Measurements from ENCODE around the gene SHH. TPM values are rescaled to one million over a fixed set of nuclear protein-coding genes. Genes with fewer than 3 reads are reported as not detected.

The SHH gene
- total RNA-seq, 1 donor from 2014 or later = 28.3 TPM

DNA sequence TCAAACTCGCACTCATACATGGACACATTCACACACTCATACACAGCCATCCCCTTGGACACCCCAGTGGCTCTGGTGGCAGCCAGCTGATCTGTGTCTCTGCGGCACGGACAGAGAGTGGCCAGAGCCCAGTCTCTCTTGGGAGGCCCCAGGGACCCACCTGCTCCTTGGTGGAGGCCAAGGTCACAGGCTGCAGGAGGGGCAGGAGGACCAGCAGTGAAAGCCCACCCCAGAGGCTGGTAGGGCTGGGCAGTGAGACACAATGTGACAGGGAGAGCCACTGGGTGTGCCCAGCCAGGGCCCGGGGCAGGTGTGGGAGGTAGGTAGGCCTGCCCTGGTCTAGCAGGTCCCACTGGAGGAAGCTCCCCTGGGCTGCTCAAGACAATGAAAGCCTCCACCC, 18.5 kb downstream of the SHH start:
- Mint-ChIP-seq H3K4me3 (no peak overlapping the region), H3K9me3 (no peaks in the 10 kb centered on the region), H3K27ac (no peak overlapping the region), H3K27me3 (peaks cover 14% of the 10 kb centered on the region), H3K36me3 (no peaks in the 10 kb centered on the region), H3K4me1 (ENCODE audit: unreplicated experiment) (no peaks in the 10 kb centered on the region)
- TF ChIP-seq, protein P1, sequence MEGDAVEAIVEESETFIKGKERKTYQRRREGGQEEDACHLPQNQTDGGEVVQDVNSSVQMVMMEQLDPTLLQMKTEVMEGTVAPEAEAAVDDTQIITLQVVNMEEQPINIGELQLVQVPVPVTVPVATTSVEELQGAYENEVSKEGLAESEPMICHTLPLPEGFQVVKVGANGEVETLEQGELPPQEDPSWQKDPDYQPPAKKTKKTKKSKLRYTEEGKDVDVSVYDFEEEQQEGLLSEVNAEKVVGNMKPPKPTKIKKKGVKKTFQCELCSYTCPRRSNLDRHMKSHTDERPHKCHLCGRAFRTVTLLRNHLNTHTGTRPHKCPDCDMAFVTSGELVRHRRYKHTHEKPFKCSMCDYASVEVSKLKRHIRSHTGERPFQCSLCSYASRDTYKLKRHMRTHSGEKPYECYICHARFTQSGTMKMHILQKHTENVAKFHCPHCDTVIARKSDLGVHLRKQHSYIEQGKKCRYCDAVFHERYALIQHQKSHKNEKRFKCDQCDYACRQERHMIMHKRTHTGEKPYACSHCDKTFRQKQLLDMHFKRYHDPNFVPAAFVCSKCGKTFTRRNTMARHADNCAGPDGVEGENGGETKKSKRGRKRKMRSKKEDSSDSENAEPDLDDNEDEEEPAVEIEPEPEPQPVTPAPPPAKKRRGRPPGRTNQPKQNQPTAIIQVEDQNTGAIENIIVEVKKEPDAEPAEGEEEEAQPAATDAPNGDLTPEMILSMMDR (conservative IDR thresholded peaks at IDR 0.05) = no peak
- no peak for DNase-seq (ENCODE audit: extremely low spot score, unreplicated experiment)

DNA sequence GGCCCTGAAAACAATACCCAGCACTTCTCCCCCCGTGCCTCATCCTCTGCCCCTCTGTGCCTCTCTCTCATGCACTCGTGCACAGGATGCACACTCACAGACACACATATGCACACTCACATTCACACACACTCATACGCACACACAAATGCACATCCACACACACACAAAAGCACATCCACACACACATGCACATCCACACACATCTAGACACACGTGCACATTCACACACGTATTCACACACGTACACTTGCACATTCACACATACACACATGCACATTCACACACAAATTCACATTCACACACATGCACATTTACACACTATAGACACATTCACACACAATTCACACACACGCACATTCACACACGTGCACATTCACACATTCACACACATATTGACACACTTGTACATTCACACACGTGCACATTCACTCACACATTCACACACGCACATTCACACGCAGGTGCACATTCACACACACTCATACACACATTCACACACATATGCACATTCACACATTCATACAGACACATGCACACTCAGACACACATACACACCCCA, 19.2 kb downstream of the SHH start:
- no peak overlapping the region for H3K4me3 Mint-ChIP-seq
- no peak for DNase-seq (ENCODE audit: extremely low spot score, unreplicated experiment)
- H3K4me1 Mint-ChIP-seq (ENCODE audit: unreplicated experiment) = no peaks in the 10 kb centered on the region
- H3K9me3 Mint-ChIP-seq = no peaks in the 10 kb centered on the region
- no peaks in the 10 kb centered on the region for H3K36me3 Mint-ChIP-seq
- no peak overlapping the region for H3K27ac Mint-ChIP-seq
- H3K27me3 Mint-ChIP-seq = peaks cover 7% of the 10 kb centered on the region
- TF ChIP-seq, protein P1 (conservative IDR thresholded peaks at IDR 0.05) = no peak

DNA sequence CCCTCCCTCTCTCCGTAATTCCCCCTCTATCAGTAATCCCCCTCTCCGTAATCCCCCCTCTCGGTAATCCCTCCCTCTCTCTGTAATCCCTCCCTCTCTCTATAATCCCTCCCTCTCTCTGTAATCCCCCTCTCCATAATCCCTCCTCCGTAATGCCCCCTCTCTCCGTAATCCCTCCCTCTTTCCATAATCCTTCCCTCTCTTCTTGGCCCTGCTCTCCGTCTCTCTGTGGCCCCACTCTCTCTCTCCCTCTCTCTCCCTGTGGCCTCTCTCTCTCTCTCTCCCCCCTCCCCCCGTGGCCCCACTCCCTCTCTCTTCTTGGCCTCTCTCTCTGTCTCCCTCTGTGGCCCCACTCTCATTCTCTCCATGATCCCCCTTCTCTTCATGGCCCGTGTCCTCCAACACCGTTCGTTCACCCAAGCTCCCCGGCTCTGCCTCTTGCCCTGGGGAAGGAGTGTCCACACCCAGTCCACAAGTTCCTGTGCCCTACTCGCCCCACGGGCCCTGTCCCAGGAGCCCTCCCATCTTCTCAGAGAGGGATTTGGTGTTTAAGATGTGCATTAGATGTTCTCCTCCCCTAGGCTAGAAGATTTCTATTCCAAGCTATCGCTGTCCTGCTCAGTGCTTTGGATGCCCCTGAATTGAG, 19.8 kb downstream of the SHH start:
- Mint-ChIP-seq H3K4me1 (ENCODE audit: unreplicated experiment) (peaks cover 5% of the 10 kb centered on the region), H3K4me3 (no peak overlapping the region), H3K9me3 (no peaks in the 10 kb centered on the region), H3K36me3 (no peaks in the 10 kb centered on the region), H3K27me3 (peaks cover 13% of the 10 kb centered on the region), H3K27ac (no peak overlapping the region)
- TF ChIP-seq, protein P1 (conservative IDR thresholded peaks at IDR 0.05) = no peak
- DNase-seq (ENCODE audit: extremely low spot score, unreplicated experiment) = no peak

DNA sequence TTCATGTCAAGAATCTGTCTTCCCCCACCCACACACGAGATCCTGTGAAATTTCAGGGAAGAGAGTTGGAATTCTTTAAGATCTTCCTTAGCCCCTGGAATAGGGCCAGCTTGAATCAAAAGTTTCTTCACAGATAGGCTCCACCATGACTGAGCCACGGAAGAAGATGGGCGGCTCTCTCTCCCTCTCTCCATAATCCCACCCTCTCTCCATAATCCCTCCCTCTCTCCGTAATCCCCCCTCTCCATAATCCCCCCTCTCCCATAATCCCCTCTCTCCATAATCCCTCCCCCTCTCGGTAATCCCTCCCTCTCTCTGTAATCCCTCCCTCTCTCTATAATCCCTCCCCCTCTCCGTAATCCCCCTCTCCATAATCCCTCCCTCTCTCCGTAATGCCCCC, 20.4 kb downstream of the SHH start:
- Mint-ChIP-seq H3K4me1 (ENCODE audit: unreplicated experiment) (peaks cover 5% of the 10 kb centered on the region), H3K36me3 (no peaks in the 10 kb centered on the region), H3K27me3 (peaks cover 13% of the 10 kb centered on the region), H3K4me3 (no peak overlapping the region), H3K9me3 (no peaks in the 10 kb centered on the region), H3K27ac (peak overlapping the region; percentile 16)
- no peak for DNase-seq (ENCODE audit: extremely low spot score, unreplicated experiment)
- TF ChIP-seq, protein P1 (conservative IDR thresholded peaks at IDR 0.05) = no peak

DNA sequence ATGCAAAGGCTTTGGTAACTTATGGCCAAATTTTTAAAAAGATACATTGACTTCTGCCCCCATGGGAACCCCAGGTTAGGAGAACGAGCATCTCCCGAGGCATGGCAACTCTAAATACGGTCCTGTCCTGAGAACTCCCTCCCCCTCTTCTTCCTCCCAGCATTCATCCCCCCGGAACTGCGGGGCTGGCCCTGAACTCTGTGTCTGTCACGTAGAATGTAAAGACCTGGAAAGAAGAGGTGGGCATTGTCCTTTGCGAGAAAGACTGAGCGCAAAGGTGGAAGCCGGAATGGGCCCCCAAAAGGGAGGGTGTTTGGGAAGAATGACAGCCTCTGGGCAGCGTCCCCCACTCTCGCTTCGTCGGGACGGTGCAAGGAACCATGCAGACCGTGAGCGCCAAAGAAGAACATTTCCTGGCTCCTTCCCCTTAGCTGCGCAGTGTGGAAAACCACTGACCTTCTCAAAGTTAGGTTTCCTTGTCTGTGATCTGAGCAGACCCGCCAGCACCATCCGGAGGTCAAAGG, 21.0 kb downstream of the SHH start:
- peaks cover 16% of the 10 kb centered on the region for H3K27me3 Mint-ChIP-seq
- DNase-seq (ENCODE audit: extremely low spot score, unreplicated experiment) = no peak
- peak overlapping the region; percentile 16 for H3K27ac Mint-ChIP-seq
- TF ChIP-seq, protein P1 (conservative IDR thresholded peaks at IDR 0.05) = no peak
- H3K9me3 Mint-ChIP-seq = no peaks in the 10 kb centered on the region
- H3K36me3 Mint-ChIP-seq = no peaks in the 10 kb centered on the region
- peak overlapping the region; percentile 53 for H3K4me3 Mint-ChIP-seq
- H3K4me1 Mint-ChIP-seq (ENCODE audit: unreplicated experiment) = peaks cover 5% of the 10 kb centered on the region

Measured in type B pancreatic cell (in vitro differentiated cells).